B cell (primary cell): ENCODE measurements around the gene NOL4L. TPM values are rescaled to one million over a fixed set of nuclear protein-coding genes. Genes with fewer than 3 reads are reported as not detected.

ENCODE experiments used
- ATAC-seq: fragments of 200-7000 bp; cut with Tn5 transposase; one replicate; pipeline ENCODE4 v1.10.0; 2021; ENCODE audit warnings: low read depth, mild to moderate bottlenecking, moderate number of reproducible peaks, moderate library complexity
- CTCF ChIA-PET: fragments of 350-600 bp; sonication (Branson Sonifier 250); formaldehyde crosslinking; loops from one replicate; lab custom pipeline; 2021; ENCODE audit warnings: antibody characterized with exemption, inconsistent platforms; lab: Charles Lee
- POLR2A ChIA-PET: fragments of 350-600 bp; sonication (Branson Sonifier 250); formaldehyde crosslinking; loops from one replicate; lab custom pipeline; 2021; ENCODE audit warnings: antibody characterized with exemption; lab: Charles Lee
- DNase-seq: peaks from one replicate; pipeline ENCODE4 v3.0.0; 2013
- H2AFZ ChIP-seq: 2 replicates; pipeline ENCODE4 v1.6.1; 2012; ENCODE audit warnings: mild to moderate bottlenecking, low read depth, low read length; ENCODE audit not compliant: insufficient read depth, poor library complexity, severe bottlenecking
- H3K27ac ChIP-seq, 2 donors: 1 replicate in 1 of 2; 2 replicates in 1 of 2; pipeline ENCODE4 v1.5.1; 2012 to 2013; ENCODE audit warnings: low read length in 2 of 2, mild to moderate bottlenecking in 2 of 2, moderate library complexity in 1 of 2
- H3K27me3 ChIP-seq, 4 experiments: fragments of 200-600 bp in 1 of 4; sonication (generic) in 1 of 4; replicated peaks in 1 of 4; 1 replicate in 2 of 4; 2 replicates in 2 of 4; pipeline versions ENCODE4 v1.6.1 to v1.7.0; 2013 to 2016; ENCODE audit warnings: low read length in 3 of 4, mild to moderate bottlenecking in 2 of 4, mixed read lengths in 1 of 4, moderate library complexity in 1 of 4; ENCODE audit not compliant: insufficient read depth in 4 of 4, control insufficient read depth in 3 of 4; ENCODE audit errors: control extremely low read depth in 1 of 4
- H3K36me3 ChIP-seq, 2 experiments: replicated peaks in 1 of 2; 1 replicate in 1 of 2; 2 replicates in 1 of 2; pipeline versions ENCODE4 v1.6.1 to v1.7.1; 2013; ENCODE audit warnings: low read length in 1 of 2; ENCODE audit not compliant: insufficient read depth in 2 of 2, control insufficient read depth in 1 of 2; ENCODE audit errors: control extremely low read depth in 1 of 2, extremely low read depth in 1 of 2
- H3K4me1 ChIP-seq, 2 donors: fragments of 200-600 bp in 1 of 2; sonication (generic) in 1 of 2; 1 replicate in 1 of 2; 2 replicates in 1 of 2; pipeline versions ENCODE4 v1.5.1 to v1.6.1; 2013 to 2017; ENCODE audit warnings: low read length in 2 of 2; ENCODE audit not compliant: control insufficient read depth in 2 of 2, insufficient read depth in 2 of 2
- H3K4me2 ChIP-seq: replicated peaks from 2 replicates; pipeline ENCODE3; 2012; ENCODE audit warnings: mild to moderate bottlenecking, low read depth, low read length; ENCODE audit not compliant: poor library complexity, severe bottlenecking
- H3K4me3 ChIP-seq, 5 experiments: fragments of 200-600 bp in 1 of 5; sonication (generic) in 1 of 5; 1 replicate in 3 of 5; 2 replicates in 2 of 5; pipeline versions ENCODE4 v1.5.1 to v1.7.0; 2011 to 2016; ENCODE audit warnings: low read length in 4 of 5, mild to moderate bottlenecking in 4 of 5, low read depth in 2 of 5, control low read depth in 1 of 5, moderate library complexity in 1 of 5; ENCODE audit not compliant: insufficient read depth in 1 of 5; ENCODE audit errors: control extremely low read depth in 1 of 5, extremely low read depth in 1 of 5
- H3K79me2 ChIP-seq: fragments of 200-600 bp; sonication (generic); one replicate; pipeline ENCODE4 v1.6.0; 2016; ENCODE audit warnings: low read length; ENCODE audit not compliant: control insufficient read depth, insufficient read depth
- H3K9ac ChIP-seq: fragments of 200-600 bp; sonication (generic); 2 replicates; pipeline ENCODE4 v1.6.1; 2017; ENCODE audit warnings: mild to moderate bottlenecking, low read length, moderate library complexity
- H3K9me3 ChIP-seq, 3 donors: one replicate each; pipeline versions ENCODE4 v1.6.1 to v1.7.1; 2013; ENCODE audit warnings: low read length in 2 of 3; ENCODE audit not compliant: control insufficient read depth in 2 of 3, insufficient read depth in 1 of 3; ENCODE audit errors: control extremely low read depth in 1 of 3
- H4K20me1 ChIP-seq: 2 replicates; pipeline ENCODE4 v1.6.0; 2012; ENCODE audit warnings: mild to moderate bottlenecking, low read length; ENCODE audit not compliant: insufficient read depth, control insufficient read depth, poor library complexity, severe bottlenecking
- H3K27ac Mint-ChIP-seq: one replicate; pipeline ENCODE4 v1.8.0; 2021; ENCODE audit warnings: mixed read lengths
- H3K27me3 Mint-ChIP-seq: one replicate; pipeline ENCODE4 v1.8.0; 2021; ENCODE audit warnings: mixed read lengths
- H3K4me1 Mint-ChIP-seq: one replicate; pipeline ENCODE4 v1.8.0; 2021; ENCODE audit warnings: mixed read lengths
- H3K4me3 Mint-ChIP-seq: one replicate; pipeline ENCODE4 v1.8.0; 2021; ENCODE audit warnings: mixed read lengths
- H3K9me3 Mint-ChIP-seq: one replicate; pipeline ENCODE4 v1.8.0; 2022; ENCODE audit warnings: mixed read lengths; ENCODE audit not compliant: insufficient read depth
- EZH2 ChIP-seq: IDR thresholded peaks from 2 replicates; pipeline ENCODE4 v1.6.1; 2012; ENCODE audit warnings: borderline replicate concordance, low read depth, mild to moderate bottlenecking, moderate library complexity, low read length; ENCODE audit not compliant: insufficient read depth, poor library complexity, severe bottlenecking
- WGBS: methylation state at CpG from one replicate; pipeline ENCODE4 v1.1.5; 2013; ENCODE audit warnings: missing lambda C conversion rate; ENCODE audit not compliant: insufficient coverage; 5-methylcytosine and 5-hydroxymethylcytosine counted together
- intact Hi-C: fragments of 100-400 bp; cut with micrococcal nuclease; formaldehyde crosslinking; loops from one replicate; pipeline ENCODE4 v1.10.0; 2022
- polyA plus RNA-seq: library from polyadenylated mRNA; depleted of rRNA; stranded (reverse); fragments of >200 nt; gene quantifications from 2 replicates; pipeline ENCODE4 v1.2.3, GENCODE V29; 2012
- total RNA-seq, 2 donors: library from RNA; stranded (reverse); fragments of 120-200 nt in 1 of 2; gene quantifications; 1 replicate in 1 of 2; 2 replicates in 1 of 2; pipeline versions ENCODE4 v1.2.3 to v1.2.4, GENCODE V29; 2013 to 2022
- TF ChIP-seq, protein P1 (sequence below): fragments of 200-600 bp; IDR thresholded peaks from one replicate; pipeline ENCODE4 v1.8.0; 2022; ENCODE audit warnings: antibody characterized with exemption, mild to moderate bottlenecking

The NOL4L gene
- total and polyA plus RNA-seq, 2 donors (not counting 1 experiment from before 2014, with no cell fraction given) = 6.5 to 7.9 TPM

DNA sequence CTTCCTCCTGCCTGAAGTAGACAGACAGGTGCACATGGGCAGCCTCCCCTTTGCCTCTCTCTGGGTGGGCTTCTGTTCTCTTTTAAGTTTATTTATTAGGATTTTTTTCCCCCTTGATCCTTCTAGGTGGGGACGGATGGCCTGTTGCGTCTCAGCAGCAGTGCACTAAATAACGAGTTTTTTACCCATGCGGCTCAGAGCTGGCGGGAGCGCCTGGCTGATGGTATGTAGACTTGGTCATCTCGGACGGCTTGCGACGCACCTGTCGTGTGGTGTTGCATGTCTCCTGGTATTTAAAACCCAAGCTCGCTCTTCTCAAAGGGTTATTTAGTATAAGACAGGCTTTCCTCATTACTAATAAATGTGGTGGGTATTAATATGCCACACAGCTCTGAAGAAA is 153.7 kb downstream of the NOL4L start:
- H3K9me3 Mint-ChIP-seq = no peaks in the 10 kb centered on the region
- H3K36me3 ChIP-seq = peaks cover 4 to 94% of the 10 kb centered on the region in 2 experiments
- ATAC-seq = no peak
- H3K9ac ChIP-seq = no peak overlapping the region
- no peaks in the 10 kb centered on the region for H3K27me3 Mint-ChIP-seq
- no peak overlapping the region for H3K27ac Mint-ChIP-seq
- H3K9me3 ChIP-seq = no peaks in the 10 kb centered on the region
- no peak overlapping the region for H3K27ac ChIP-seq
- H3K4me3 Mint-ChIP-seq = no peak overlapping the region
- intact Hi-C loops = no loop called here
- H3K4me1 ChIP-seq = no peaks in the 10 kb centered on the region
- no peak for TF ChIP-seq EZH2
- TF ChIP-seq, protein P1, sequence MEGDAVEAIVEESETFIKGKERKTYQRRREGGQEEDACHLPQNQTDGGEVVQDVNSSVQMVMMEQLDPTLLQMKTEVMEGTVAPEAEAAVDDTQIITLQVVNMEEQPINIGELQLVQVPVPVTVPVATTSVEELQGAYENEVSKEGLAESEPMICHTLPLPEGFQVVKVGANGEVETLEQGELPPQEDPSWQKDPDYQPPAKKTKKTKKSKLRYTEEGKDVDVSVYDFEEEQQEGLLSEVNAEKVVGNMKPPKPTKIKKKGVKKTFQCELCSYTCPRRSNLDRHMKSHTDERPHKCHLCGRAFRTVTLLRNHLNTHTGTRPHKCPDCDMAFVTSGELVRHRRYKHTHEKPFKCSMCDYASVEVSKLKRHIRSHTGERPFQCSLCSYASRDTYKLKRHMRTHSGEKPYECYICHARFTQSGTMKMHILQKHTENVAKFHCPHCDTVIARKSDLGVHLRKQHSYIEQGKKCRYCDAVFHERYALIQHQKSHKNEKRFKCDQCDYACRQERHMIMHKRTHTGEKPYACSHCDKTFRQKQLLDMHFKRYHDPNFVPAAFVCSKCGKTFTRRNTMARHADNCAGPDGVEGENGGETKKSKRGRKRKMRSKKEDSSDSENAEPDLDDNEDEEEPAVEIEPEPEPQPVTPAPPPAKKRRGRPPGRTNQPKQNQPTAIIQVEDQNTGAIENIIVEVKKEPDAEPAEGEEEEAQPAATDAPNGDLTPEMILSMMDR = no peak
- 97% methylated on average over 5 of the region's 12 CpGs for WGBS
- H3K27me3 ChIP-seq = no peaks in the 10 kb centered on the region
- H3K79me2 ChIP-seq = peaks cover 4% of the 10 kb centered on the region
- ChIA-PET CTCF (no interaction called here), POLR2A (no interaction called here)
- H3K4me3 ChIP-seq = no peak overlapping the region
- no peak overlapping the region for H2AFZ ChIP-seq
- DNase-seq = no peak
- H3K4me2 ChIP-seq = no peak overlapping the region
- H3K4me1 Mint-ChIP-seq = no peaks in the 10 kb centered on the region
- H4K20me1 ChIP-seq = peaks cover 10% of the 10 kb centered on the region

DNA sequence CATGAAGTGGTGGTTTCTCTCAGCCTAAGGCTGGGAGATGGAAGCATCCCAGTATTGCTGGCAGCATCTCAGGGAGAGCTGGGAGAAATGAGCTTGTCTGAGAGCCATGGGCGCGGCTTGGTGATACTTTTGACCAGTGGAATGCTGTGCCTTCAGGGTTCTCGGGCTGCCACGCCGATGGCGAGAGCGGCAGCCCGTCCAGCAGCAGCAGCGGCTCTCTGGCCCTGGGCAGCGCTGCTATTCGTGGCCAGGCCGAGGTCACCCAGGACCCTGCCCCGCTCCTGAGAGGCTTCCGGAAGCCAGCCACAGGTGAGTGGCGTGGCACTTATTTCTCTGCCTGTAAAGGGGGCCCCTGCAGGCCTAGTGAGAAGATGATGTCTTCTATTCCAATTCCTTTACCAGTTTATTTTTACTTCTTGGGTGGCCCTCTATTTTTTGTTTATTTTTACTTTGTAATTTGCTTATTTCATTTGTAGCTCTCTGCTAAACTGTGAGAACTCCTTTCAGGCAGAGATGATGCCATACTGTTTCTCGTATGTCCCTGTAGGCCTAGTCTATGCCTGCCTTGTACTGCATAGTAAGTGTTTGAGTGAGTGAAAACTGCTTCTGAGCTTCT is 155.3 kb downstream of the NOL4L start:
- Histone ChIP-seq H3K4me3 (no peak overlapping the region), H3K27me3 (no peaks in the 10 kb centered on the region), H3K36me3 (peaks cover 0 to 78% of the 10 kb centered on the region in 2 experiments), H3K9ac (no peak overlapping the region), H3K4me1 (no peaks in the 10 kb centered on the region), H3K27ac (no peak overlapping the region), H3K4me2 (no peak overlapping the region), H2AFZ (no peak overlapping the region), H3K79me2 (peaks cover 19% of the 10 kb centered on the region), H3K9me3 (no peaks in the 10 kb centered on the region), H4K20me1 (peaks cover 22% of the 10 kb centered on the region)
- no peaks in the 10 kb centered on the region for H3K4me1 Mint-ChIP-seq
- no peak for DNase-seq
- intact Hi-C loops = no loop called here
- H3K27ac Mint-ChIP-seq = no peak overlapping the region
- H3K9me3 Mint-ChIP-seq = no peaks in the 10 kb centered on the region
- ATAC-seq = no peak
- CTCF ChIA-PET = no interaction called here
- no peaks in the 10 kb centered on the region for H3K27me3 Mint-ChIP-seq
- WGBS = 98% methylated on average over 14 of the region's 16 CpGs
- POLR2A ChIA-PET = no interaction called here
- H3K4me3 Mint-ChIP-seq = no peak overlapping the region
- TF ChIP-seq, protein P1 = no peak
- no peak for TF ChIP-seq EZH2
